Right ventricle myocardium inferior (tissue), 1 donor: ENCODE measurements around the gene PEX14. TPM values are rescaled to one million over a fixed set of nuclear protein-coding genes. Genes with fewer than 3 reads are reported as not detected.
"Not testable (repeated sequence)": the region's sequence is repeated elsewhere in the genome, so short reads cannot be mapped to it uniquely, and the experiment has no call there.

ENCODE experiments used
- ATAC-seq: fragments of 200-7000 bp; cut with Tn5 transposase; one replicate; pipeline ENCODE4 v1.9.1; 2020; ENCODE audit warnings: mild to moderate bottlenecking, moderate library complexity
- DNase-seq: peaks from one replicate; pipeline ENCODE4 v3.0.0; 2021; ENCODE audit errors: missing footprints
- intact Hi-C: fragments of 100-400 bp; cut with DNase I; formaldehyde crosslinking; loops from one replicate; pipeline ENCODE4 v1.11.0; 2022
- total RNA-seq: library from RNA; stranded (reverse); fragmentation: NEBNext Ultra II Directional; extraction: Animal tissue kit (Norgen Biotek cat#: 25700); gene quantifications from one replicate; pipeline ENCODE4 v1.2.1, GENCODE V29; 2021
- donor health status: DM: no; HTN: yes; CAD: no; lungs with severe emphysema.

The PEX14 gene
- total RNA-seq, 1 donor from 2014 or later = 17.8 TPM

DNA sequence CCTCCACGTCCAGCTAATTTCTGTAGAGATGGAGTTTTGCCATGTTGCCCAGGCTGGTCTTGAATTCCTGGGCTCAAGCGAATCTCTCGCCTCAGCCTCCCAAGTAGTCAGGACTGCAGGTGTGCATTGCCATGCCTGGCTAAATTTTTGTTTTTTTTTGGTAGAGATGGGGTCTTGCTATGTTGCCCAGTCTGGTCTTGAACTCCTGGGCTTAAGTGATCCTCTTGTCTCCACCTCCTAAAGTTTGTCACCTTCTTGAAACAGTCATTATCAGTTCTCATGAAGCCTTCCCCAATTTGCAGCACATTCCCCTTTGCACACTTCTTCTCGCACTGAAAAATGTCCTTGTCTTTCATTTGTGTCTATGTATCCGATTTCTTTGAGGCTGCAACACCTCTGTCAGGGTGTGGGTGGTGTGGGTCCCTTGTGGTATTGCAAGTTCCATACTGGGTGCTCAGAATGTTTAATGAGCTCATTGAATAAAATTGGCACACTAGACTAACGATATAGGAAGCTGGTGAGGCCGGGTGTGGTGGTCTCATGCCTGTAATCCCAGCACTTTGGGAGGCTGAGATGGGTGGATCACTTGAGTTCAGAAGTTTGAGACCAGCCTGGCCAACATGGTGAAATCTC, 27.8 kb upstream of the PEX14 start:
- intact Hi-C loops = no loop called here
- no peak for DNase-seq
- no peak for ATAC-seq

DNA sequence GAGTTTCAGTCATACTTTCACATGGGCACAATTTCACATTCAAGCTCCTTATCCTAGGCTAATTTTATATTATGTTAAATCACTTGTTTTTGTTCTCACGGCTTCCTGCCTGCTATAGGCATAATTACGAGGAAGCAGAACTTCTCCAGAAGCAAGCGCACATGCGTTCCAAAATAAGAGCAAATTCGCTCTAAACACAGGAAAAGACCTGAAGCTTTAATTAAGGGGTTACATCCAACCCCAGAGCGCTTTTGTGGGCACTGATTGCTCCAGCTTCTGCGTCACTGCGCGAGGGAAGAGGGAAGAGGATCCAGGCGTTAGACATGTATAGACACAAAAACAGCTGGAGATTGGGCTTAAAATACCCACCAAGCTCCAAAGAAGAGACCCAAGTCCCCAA, 25.0 kb upstream of the PEX14 start, which contains the start of gene CORT:
Gene CORT, plus strand, starts transcription at position 281 of the 400 bp plus-strand sequence. CDS start 193 bp downstream, outside the sequence.
- DNase-seq (no peak), ATAC-seq (no peak)
- intact Hi-C loops = no loop called here

GRCh38 chr1:10450156-10450814, 24.5 kb upstream of the PEX14 start:
- intact Hi-C loops = no loop called here
- DNase-seq = no peak
- ATAC-seq = no peak

DNA sequence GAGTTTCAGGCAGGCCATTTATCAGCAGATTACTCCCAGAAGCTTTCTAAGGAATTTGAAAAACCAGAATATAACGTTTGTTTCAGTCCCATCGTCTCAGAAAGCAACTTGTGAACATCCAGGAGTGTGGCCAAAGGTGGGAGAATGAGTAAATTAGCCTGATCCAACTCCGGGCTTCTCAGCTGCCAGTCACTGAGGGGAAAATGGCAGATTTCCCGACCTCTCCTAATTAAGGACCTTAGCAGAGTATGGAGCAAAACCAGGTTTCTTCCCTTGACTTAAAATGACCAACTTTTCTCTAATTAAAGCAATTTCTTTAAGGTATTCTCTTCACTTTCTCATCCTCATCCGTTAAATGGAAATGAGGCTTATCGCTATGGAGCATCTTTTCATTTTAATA, 23.9 kb upstream of the PEX14 start:
- intact Hi-C loops = no loop called here
- no peak for DNase-seq
- no peak for ATAC-seq

DNA sequence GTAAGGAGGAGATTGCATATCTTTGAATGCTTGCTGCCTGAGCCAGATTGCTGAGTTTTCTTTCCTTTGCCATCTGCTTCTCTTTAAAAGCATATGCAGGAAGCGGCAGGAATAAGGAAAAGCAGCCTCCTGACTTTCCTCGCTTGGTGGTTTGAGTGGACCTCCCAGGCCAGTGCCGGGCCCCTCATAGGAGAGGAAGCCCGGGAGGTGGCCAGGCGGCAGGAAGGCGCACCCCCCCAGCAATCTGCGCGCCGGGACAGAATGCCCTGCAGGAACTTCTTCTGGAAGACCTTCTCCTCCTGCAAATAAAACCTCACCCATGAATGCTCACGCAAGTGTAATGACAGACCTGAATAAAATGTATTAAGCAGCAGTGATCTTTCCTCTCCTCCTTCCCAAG, 23.5 kb upstream of the PEX14 start:
- ATAC-seq (no peak), DNase-seq (no peak)
- intact Hi-C loops = no loop called here

DNA sequence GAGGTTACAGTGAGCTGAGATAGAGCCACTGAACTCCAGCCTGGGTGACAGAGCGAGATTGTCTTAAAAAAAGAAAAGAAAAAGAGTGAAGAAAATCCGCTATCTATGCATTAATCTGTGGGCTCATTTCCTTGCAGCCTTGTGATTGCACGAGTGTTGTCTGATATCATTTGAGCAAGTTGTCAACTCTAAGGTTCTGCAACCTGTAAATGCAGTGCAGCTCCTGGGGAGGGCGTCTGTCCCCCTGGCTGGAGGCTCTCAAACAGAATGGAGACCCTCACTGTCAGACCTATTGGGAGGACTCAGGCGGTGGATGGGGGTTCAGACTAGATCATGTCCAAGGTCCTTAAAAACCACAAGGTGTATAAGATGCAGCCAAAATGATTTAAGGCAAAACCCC, 18.7 kb upstream of the PEX14 start:
- intact Hi-C loops = no loop called here
- ATAC-seq = no peak
- no peak for DNase-seq

GRCh38 chr1:10456661-10457060, 18.1 kb upstream of the PEX14 start:
- ATAC-seq = no peak
- DNase-seq = no peak

DNA sequence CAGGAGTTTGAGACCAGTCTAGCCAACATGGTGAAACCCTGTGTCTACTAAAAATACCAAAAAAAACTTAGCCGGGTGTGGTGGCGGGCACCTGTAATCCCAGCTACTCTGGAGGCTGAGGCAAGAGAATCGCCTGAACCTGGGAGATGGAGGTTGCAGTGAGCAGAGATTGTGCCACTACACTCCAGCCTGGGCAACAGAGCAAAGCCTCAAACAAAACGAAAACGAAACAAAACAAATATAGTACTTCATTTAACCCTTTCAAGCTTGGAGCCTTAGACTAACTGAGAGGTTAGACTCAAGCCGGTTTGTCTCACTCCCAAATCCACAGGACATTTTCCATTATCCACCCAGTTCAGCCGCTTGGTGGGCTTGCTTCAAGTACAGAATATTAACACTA, 17.3 kb upstream of the PEX14 start:
- ATAC-seq, intact Hi-C loops, DNase-seq: not testable (repeated sequence)

More at GRCh38 chr1:10456661-10457060, 18.1 kb upstream of the PEX14 start:
- intact Hi-C loops = no loop called here

- ATAC-seq (no peak), DNase-seq (no peak)
- intact Hi-C loops = no loop called here
These were observed 16.9 kb upstream of the PEX14 start for GRCh38 chr1:10457875-10458274.

DNA sequence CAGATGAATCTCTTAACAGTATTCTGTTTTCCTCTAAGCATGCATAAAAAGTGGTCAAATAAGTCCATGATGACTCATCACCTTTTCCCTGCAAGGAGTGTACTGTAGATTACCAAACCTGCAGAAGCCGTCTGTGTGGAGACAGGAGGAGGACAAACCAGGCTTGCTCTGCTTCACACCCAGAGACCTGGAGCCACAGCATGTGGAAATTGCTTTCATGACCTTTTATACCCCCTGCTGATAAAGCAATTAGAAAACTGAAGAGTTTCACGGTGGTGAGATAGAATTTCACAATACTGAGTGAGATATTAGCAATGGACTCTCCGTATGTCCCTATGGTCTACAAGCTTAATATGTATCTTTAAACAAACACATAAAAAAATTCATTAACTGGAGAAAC, 15.6 kb upstream of the PEX14 start:
- DNase-seq (no peak), ATAC-seq (no peak)
- intact Hi-C loops = no loop called here

DNA sequence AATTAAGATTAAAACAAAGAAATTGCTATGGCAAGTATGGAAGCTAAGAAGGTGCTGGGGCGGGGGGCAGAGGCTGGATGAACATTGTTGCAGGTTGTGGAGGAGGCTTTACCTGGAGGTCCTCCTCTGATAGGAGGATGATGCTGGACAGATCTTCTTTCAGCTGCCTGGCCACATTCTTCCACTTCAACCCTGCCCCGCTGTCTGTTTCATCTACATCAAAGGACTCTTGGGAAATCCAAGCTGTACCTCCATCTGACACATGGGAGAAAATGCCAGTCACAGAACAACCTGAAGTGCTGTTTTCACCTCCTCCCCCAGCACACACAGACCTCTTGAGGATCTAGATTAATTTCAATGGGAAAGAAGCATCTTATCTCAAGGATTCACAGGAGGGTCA, 7.7 kb upstream of the PEX14 start:
- DNase-seq (no peak), ATAC-seq (no peak)
- intact Hi-C loops = no loop called here

DNA sequence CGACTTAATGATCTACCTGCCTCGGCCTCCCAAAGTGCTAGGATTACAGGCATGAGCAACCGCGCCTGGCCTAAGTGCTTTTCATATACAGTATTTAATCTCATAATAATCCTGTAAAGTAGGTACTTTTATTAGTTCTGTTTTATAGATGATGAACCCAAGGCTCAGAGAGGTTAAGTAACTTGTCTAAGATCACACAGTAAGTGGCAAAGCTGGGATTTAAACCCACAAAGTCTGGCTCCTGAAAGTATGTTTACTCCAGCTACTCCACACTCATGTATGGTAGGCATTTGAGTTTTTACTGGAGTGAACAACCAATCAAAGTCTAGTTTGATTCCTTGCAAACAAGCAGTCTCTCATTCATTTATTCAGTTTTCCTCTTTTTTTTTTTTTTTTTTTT, 4.7 kb upstream of the PEX14 start:
- intact Hi-C loops = no loop called here
- ATAC-seq = no peak
- no peak for DNase-seq

DNA sequence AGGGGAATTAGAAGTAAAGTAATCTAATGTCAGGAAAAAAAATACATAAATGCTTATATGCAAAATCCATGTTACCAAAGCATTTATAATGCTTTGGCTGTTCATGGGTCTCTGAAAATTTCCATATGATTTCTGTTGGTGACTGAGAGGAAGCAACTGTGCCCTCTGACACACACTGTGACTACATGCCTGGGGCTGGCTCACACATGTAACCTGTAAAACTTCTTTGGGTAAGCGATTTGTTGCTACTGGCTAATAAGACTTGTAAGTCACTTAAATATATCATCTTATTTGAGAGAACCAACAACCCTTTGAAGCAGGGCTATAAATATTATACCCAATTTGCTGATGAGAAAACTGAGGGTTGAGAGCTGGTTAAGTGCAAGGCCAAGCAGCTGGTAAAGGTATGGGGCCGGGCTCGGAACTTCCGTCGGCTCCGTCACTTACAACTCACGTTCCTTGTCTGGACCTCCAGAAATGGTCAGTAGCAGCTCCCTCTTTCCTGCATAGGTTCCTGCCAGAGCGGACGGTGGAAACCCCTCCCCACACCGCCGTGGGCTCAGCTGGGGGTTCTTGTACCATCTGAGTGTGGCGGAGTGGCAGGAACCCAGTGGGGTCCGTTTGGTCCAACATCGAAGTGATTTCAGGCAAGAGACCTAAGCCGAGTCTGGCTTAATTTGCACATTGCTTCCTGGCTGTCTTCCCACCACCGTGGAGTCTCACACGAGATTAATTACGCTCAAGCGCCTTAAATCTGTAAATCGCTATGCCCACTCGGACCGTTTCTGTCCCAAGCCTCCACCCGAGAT, 3.1 kb upstream of the PEX14 start:
- DNase-seq (no peak), ATAC-seq (no peak)
- intact Hi-C loops = no loop called here

GRCh38 chr1:10472220-10473144, 2.3 kb upstream of the PEX14 start, which contains the start of gene DFFA:
TSS of gene DFFA (minus strand) at chr1:10472529. CDS start at chr1:10472458, 71 bp downstream.
- DNase-seq (peak; percentile 96), ATAC-seq (peak; percentile 90)
- intact Hi-C loops = no loop called here

DNA sequence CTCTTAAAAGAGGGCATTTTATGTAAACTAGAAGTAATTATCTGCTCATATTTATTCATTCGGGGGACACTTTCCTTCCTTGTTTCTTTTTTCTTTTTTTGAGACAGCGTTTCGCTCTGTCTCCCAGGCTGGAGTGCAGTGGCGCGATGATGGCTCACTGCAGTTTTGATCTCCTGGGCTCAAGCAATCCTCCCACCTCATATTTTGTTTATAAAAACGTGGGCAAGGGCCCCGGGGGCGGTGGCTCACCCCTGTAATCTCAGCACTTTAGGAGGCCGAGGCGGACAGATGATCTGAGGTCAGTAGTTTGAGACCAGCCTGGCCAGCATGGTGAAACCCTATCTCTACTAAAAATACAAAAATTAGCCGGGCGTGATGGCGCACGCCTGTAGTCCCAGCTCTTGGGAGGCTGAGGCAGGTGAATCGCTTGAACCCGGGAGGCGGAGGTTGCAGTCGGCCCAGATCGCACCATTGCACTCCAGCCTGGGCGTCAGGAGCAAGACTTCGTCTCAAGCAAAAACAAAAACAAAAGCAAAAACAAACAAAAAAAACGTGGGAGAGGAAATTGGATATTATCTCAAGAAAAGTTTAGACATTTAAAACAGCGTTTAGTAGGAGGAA, 1.5 kb upstream of the PEX14 start:
- intact Hi-C loops = no loop called here
- no peak for DNase-seq
- no peak for ATAC-seq

GRCh38 chr1:10474309-10474612, 489 bp upstream of the PEX14 start:
- intact Hi-C loops, ATAC-seq, DNase-seq: not testable (repeated sequence)

DNA sequence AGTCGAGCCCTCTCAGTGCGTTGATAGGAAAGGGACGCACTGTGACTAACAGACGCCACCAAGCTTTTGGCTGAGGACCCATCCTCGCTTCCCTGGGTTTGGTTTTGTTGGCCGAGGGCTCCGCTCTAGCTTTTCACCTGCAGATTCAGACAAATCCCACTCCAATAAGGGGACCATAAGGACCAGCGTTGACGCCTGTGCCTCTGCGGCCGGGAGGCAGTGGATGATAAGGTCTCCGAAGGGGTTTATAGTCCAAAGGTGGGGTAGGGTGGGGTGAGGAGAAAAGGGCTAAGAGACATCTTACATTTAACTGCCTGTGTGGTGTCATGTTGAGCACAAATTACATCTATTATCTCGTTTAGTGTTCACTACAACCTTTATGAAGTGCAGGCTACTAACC, 760 bp downstream of the PEX14 start:
- DNase-seq (no peak), ATAC-seq (no peak)

GRCh38 chr1:10479296-10479695, 4.5 kb downstream of the PEX14 start:
- intact Hi-C loops = no loop called here
- no peak for DNase-seq
- ATAC-seq = no peak

More for the DNA sequence above, 760 bp downstream of the PEX14 start:
- intact Hi-C loops = no loop called here
